Ascending aorta (tissue), 2 donors: Measurements from ENCODE around the gene DNAJB2. TPM values are rescaled to one million over a fixed set of nuclear protein-coding genes. Genes with fewer than 3 reads are reported as not detected.
A peak's percentile ranks its signal among the peaks of the same experiment; 100 is the strongest.

ENCODE experiments used
- DNase-seq, 2 donors: peaks; one replicate each; pipeline ENCODE4 v3.0.0-alpha.2; 2019; ENCODE audit warnings: low spot score in 2 of 2
- H3K27ac ChIP-seq, 2 donors: fragments of 200-600 bp; sonication (generic); one replicate each; pipeline ENCODE4 v1.5.1; 2016 to 2017; ENCODE audit warnings: mild to moderate bottlenecking in 1 of 2
- H3K27me3 ChIP-seq: fragments of 200-600 bp; sonication (generic); one replicate; pipeline ENCODE4 v1.5.1; 2017
- H3K36me3 ChIP-seq, 2 donors: fragments of 200-600 bp; sonication (generic); one replicate each; pipeline ENCODE4 v1.5.1; 2016
- H3K4me1 ChIP-seq, 2 donors: fragments of 200-600 bp; sonication (generic); one replicate each; pipeline ENCODE4 v1.5.1; 2016 to 2017; ENCODE audit warnings: mild to moderate bottlenecking in 1 of 2
- H3K4me3 ChIP-seq, 2 donors: fragments of 200-600 bp; sonication (generic); one replicate each; pipeline ENCODE4 v1.5.1; 2016 to 2017; ENCODE audit warnings: mild to moderate bottlenecking in 1 of 2
- H3K9me3 ChIP-seq, 2 donors: fragments of 200-600 bp; sonication (generic); one replicate each; pipeline ENCODE4 v1.5.1; 2016
- intact Hi-C: fragments of 100-400 bp; cut with DNase I; formaldehyde crosslinking; loops from one replicate; pipeline ENCODE4 v1.15.1; 2023
- total RNA-seq: library from RNA; depleted of rRNA; stranded (reverse); fragments of >200 nt; gene quantifications from one replicate; pipeline ENCODE4 v1.1.0, GENCODE V29; 2016
- TF ChIP-seq, protein P1 (sequence below), 3 experiments: fragments of 200-600 bp in 2 of 3; fragments of 450-650 bp in 1 of 3; sonication (generic) in 2 of 3; IDR thresholded peaks; one replicate each; pipeline ENCODE4 v1.5.1; 2016 to 2019; ENCODE audit warnings: antibody characterized with exemption in 3 of 3, mild to moderate bottlenecking in 1 of 3, moderate library complexity in 1 of 3

Gene DNAJB2
- total RNA-seq, 1 donor from 2014 or later = 51.0 TPM

DNA sequence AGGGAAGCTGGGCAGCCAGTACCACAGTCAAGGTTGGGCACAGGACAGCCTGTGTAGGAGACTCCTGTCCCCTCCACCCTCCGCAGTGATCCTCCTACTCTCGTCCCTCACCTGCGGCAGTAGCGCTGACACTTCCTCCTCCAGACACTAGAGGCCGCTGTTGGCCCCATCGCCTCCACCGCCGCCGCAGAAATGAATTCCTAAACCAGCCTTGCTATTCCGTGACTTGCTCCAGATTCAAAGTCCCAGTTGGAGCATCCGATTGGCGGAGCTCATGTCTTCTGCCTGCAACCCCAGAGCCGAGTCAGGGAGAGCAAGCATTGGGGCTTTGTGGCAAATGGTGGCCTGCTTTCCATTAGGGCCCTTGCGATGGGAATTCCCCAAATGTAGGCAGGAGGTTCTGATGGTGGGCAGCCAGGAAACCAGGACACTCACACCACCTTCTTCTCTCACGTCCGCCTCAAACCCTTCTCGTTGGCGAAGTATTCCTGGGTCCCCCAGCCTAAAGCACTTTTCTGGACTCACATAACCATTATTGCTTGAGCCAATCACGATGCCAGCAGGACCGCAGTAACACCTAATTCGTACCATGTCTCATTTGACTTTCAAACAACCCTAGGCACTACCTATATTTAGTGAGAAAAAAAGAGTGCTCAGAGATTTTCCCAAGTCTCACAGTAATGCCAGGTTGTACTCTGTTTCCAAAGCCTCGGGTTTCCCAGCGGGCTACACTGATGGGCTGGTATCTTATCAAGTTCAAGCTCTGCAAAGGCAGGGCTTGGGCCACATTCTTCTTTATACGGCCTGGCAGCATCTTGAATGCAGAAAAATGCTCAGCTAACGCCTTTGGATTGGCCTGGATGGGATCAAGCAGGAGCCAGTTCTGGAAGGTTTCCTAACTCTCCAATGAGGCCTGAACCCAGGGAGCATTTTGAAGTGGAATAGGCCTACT lies 1.2 kb upstream of the DNAJB2 start:
- Histone ChIP-seq H3K27ac (peak overlapping the region; percentile 99), H3K36me3 (peaks cover 17 to 25% of the 10 kb centered on the region in 2 donors), H3K27me3 (no peaks in the 10 kb centered on the region), H3K4me1 (peaks cover 15 to 41% of the 10 kb centered on the region in 2 donors), H3K9me3 (no peaks in the 10 kb centered on the region), H3K4me3 (peak overlapping the region in 1 of 2 donors; percentile 95)
- peak in 1 of 2 donors; percentile 90 for DNase-seq
- TF ChIP-seq, protein P1, sequence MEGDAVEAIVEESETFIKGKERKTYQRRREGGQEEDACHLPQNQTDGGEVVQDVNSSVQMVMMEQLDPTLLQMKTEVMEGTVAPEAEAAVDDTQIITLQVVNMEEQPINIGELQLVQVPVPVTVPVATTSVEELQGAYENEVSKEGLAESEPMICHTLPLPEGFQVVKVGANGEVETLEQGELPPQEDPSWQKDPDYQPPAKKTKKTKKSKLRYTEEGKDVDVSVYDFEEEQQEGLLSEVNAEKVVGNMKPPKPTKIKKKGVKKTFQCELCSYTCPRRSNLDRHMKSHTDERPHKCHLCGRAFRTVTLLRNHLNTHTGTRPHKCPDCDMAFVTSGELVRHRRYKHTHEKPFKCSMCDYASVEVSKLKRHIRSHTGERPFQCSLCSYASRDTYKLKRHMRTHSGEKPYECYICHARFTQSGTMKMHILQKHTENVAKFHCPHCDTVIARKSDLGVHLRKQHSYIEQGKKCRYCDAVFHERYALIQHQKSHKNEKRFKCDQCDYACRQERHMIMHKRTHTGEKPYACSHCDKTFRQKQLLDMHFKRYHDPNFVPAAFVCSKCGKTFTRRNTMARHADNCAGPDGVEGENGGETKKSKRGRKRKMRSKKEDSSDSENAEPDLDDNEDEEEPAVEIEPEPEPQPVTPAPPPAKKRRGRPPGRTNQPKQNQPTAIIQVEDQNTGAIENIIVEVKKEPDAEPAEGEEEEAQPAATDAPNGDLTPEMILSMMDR (IDR thresholded peaks at IDR 0.05) = peak; percentile 97 to 99 (median 99)
- intact Hi-C loops = loop anchor here (2.0 to 10.0 kb wide), 5 partner anchors 59 to 267 kb away; partner anchors contain the start of genes ABCB6, CHPF, DNPEP and TMEM198

DNA sequence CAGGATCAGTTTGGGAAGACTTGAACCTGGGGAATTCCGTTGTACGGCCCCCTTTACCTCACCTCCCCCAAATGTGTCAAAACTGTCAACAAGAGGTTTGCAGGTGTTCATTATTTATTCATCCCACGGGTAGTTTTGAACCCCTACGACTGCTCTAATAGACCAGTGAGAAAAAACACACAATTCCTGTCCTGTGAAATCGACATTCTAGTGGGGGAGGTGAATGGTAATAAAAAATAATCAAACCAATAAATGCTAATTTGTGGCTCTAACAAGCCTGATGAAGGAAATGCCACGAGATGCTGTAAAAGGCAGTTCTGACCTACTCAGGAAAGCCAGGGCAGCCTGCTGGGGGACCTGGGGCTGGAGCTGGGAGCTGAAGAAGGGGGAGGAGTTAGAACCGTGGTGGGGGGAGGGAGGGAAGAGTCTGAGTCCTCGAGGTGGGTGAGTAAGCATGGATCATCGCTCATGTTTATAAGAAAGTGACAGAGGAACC lies 463 bp upstream of the DNAJB2 start:
- DNase-seq = no peak
- Histone ChIP-seq H3K27me3 (no peaks in the 10 kb centered on the region), H3K4me1 (peaks cover 13 to 40% of the 10 kb centered on the region in 2 donors), H3K36me3 (peaks cover 24 to 32% of the 10 kb centered on the region in 2 donors), H3K9me3 (no peaks in the 10 kb centered on the region), H3K27ac (peak overlapping the region; percentile 99), H3K4me3 (peak overlapping the region; percentile 87 to 95)
- TF ChIP-seq, protein P1 (IDR thresholded peaks at IDR 0.05) = peak in 1 of 3 experiments; percentile 7
- intact Hi-C loops = loop anchor here (1.0 to 10.0 kb wide), 10 partner anchors 11 to 266 kb away; partner anchors contain the start of genes ABCB6, CHPF, DNPEP and GLB1L

DNA sequence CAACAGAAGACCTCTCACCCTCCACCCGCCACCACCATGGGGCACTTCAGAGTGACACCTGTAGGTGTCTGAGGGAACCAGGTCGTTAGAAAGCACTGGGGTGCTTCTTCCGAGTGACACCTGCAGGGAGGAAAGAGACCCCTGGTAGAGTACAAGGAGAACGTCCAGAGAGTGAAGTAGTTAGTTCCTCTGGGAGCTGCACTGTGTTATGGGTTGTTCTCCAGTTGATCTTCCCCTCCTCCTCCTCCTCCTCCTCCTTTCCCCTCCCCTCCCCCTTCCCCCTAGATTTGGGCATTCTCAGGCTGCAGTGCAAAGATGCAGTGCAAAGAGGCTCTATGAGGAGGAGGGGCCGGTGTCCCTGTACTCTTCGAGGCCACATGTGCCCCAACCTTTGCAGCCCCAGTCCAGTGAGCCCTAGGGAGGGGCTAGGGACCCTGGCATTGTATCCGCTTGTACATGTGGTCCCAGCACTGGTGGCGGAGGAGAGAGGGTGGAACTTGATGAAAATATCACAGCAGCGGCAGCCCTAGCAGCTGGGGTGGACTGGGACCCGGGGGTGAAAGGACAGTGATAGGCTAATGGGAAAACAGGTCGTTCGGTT lies 850 bp downstream of the DNAJB2 start:
- TF ChIP-seq, protein P1 (IDR thresholded peaks at IDR 0.05) = peak in 1 of 3 experiments; percentile 15
- Histone ChIP-seq H3K27me3 (no peaks in the 10 kb centered on the region), H3K4me1 (peaks cover 6 to 34% of the 10 kb centered on the region in 2 donors), H3K4me3 (peak overlapping the region; percentile 87 to 95), H3K36me3 (peaks cover 33 to 45% of the 10 kb centered on the region in 2 donors), H3K9me3 (no peaks in the 10 kb centered on the region), H3K27ac (peak overlapping the region; percentile 99)
- peak in 1 of 2 donors; percentile 62 for DNase-seq
- intact Hi-C loops = loop anchor here (1.0 to 10.0 kb wide), 10 partner anchors 9 to 265 kb away; partner anchors contain the start of genes ABCB6, CHPF, DNPEP and GLB1L

DNA sequence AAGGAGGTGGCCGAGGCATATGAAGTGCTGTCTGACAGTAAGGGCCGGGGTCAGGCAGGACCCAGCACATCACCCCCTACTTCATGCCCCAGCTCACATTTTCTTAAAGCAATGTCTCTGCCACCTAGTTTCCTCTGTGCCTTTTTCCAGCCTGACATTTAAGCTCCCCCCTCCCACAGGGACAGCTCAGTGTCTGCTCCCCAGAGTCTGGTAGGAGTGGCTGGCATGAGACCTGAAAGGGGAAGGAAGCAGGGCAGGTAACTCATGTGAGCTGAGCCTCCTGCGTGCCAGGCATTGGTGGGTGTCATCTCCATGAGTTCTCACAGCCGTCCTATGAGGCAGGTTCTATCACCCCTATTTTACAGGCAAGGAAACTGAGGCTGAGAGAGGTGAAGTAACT lies 1.5 kb downstream of the DNAJB2 start:
- TF ChIP-seq, protein P1 (IDR thresholded peaks at IDR 0.05) = no peak
- Histone ChIP-seq H3K36me3 (peaks cover 36 to 52% of the 10 kb centered on the region in 2 donors), H3K4me1 (peaks cover 6 to 36% of the 10 kb centered on the region in 2 donors), H3K27ac (peak overlapping the region; percentile 99), H3K4me3 (peak overlapping the region; percentile 87 to 95), H3K27me3 (no peaks in the 10 kb centered on the region), H3K9me3 (no peaks in the 10 kb centered on the region)
- intact Hi-C loops = no loop called here
- DNase-seq = no peak

DNA sequence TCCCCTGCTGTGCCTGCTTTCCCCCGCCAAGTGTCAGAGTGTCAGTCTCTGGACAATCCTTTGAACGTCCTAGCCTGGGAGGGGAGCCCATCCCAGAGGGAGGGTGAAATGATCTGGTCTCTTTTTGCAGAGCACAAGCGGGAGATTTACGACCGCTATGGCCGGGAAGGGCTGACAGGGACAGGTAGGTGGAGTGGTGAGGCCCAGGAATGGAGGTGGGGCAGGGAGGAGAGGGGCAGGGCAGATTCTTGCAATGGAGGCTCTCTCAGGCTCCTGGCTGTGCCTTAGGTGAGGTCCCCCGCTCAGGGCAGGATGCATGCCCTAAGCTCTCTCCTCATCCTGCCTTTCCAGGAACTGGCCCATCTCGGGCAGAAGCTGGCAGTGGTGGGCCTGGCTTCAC lies 2.4 kb downstream of the DNAJB2 start:
- H3K36me3 ChIP-seq = peaks cover 38 to 53% of the 10 kb centered on the region in 2 donors
- intact Hi-C loops = no loop called here

More for the DNA sequence above, 2.4 kb downstream of the DNAJB2 start:
- DNase-seq = no peak
- no peak overlapping the region for H3K4me3 ChIP-seq
- TF ChIP-seq, protein P1 (IDR thresholded peaks at IDR 0.05) = no peak
- no peaks in the 10 kb centered on the region for H3K27me3 ChIP-seq
- H3K4me1 ChIP-seq = peaks cover 6 to 41% of the 10 kb centered on the region in 2 donors
- H3K9me3 ChIP-seq = no peaks in the 10 kb centered on the region
- H3K27ac ChIP-seq = peak overlapping the region; percentile 99
